HUDEP-2 (cell line): ENCODE data around the gene NDST4.
"Not testable (repeated sequence)": the region's sequence is repeated elsewhere in the genome, so short reads cannot be mapped to it uniquely, and the experiment has no call there.

Source experiments
- DNase-seq, 76 experiments: peaks; one replicate each; lab custom pipeline; 2025; ENCODE audit not compliant: unreplicated experiment in 76 of 76; lab: John Stamatoyannopoulos, UW

The NDST4 gene

DNA sequence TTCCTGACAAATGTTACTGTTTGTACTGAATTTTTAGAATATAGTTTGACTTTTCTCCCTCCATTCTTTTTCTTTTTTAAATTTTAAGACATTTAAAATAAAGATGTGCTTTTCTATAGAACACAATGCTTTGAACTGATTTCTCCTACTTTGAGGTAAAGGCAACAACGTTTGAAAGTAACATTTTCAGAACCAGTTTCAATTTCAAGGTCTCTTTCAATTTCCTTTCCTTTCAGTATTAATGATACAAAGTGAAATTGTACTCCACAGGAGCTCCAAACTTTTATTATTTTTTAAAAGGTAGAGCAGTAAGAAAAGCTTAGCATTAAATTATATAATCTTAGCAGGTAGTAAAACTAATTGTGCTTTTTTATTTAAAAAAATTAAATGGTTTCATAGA, 54.9 kb downstream of the NDST4 start:
- no peak for DNase-seq

DNA sequence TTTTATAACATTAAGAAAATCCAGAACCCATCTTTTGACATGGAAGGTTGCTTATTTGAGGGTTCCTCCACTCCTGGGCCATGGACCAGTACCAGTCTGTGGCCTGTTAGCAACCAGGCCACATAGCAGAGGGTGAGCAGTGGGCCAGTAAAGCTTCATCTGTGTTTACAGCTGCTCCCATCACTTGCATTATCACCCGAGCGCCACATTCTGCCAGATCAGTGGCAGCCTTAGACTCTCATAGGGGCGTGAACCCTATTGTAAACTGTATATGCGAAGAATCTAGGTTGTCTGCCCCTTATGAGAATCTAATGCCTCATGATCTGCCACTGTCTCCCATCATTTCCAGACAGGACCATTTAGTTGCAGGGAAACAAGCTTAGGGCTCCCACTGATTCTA, 58.6 kb downstream of the NDST4 start:
- DNase-seq: no peak

DNA sequence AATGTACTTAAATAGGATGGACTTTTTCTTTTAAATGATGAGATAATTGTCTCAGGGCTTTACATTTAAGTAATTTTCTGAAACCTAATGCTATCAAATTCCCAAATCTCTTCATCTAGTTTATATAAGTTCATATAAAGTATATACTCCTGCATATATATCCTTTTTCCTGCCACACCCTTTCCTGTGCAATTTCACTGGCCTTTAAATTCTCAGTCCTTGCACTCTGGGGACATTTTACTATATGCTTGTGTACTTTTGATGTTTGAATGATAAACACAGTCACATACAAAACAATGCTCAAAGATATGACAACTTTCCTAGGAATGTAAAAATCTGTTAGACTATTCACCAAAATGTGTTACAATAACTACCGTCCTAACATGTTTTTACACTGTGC, 60.1 kb downstream of the NDST4 start:
- DNase-seq: no peak

DNA sequence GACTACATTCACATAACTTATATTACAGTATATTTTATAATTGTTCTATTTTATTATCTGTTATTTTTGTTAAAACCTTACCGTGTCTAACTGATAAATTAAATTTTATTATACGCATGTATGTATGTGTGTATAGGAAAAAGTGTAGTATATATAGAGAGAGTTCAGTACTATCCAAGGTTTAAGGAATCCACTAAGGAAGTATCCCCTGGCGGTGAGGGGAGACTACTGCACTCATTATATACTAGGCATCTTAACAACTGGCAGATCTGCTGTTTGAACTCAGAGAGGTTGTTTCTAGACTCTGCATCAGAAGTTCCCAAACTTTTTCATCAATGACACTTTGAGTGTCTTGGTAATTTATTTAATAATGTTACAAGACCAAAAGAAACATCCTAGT, 70.9 kb downstream of the NDST4 start:
- DNase-seq: no peak

DNA sequence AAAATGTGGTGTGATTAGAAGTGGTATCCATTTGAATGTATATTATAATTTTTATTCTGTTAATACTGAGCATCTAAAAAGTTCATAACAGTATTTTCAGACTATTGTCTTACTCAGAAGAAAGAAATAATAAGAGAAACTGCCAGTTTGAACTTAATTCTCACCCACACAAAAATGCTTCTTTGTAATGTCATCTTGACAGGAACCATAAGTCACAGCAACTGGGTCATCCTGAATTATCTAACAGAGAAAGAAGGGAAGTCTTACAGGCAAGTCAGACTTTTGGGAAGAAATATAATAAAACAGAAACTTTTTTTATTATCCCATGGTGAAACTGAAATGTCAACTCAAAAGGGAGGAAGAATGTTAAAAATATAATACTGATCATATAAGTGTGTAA, 83.1 kb downstream of the NDST4 start:
- no peak for DNase-seq

DNA sequence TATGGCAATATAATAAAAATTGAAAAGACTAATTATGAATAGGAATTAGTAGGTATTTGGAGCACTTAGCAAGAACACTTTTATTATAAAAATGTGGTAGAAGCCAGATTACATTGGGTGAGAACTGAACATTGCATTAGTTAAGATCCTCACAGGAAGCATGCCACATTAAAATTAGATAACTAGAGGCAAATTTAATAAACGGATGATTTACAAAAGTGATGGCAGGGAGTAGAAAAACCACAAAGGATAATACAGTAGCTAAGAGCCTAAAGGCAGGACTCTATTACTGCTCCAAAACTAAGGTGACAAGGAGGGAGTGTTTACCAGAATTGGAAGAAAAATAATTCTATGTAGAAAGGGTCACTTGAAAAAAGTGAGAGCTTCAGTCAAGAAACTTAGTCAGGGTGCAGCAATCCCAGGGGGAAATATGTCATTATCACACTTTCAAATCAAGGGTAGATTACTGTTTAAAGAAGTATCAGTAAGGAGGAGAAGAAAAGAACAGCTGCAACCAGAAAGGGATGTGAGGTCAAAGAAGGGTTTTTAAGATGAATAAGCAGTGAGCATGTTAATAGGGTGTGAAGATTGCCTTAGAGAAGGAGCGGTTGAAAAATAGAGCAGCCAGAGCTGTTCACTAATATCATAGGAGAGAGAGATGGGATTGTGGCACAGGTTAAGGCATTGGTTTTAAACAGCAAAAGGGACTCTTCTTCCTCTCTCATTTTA, 84.6 kb downstream of the NDST4 start:
- no peak for DNase-seq

DNA sequence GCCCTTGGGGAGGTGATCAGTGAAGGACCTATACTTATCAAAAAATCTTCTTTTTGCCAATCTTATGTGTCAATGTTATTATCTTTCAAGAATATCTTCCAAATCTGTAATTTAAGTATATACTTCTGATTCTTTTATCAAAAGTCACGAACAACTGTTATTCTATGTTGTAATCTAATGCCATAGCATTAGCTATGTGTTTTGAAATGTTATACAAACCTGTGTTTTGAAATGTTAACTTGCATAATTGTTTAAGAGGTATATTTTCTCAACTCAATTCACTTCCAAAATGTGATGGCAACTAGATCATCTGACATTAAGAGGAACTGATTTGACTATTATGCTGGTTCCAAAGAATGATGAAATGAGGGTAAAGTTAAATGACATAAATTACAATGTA, 113.5 kb downstream of the NDST4 start:
- no peak for DNase-seq

DNA sequence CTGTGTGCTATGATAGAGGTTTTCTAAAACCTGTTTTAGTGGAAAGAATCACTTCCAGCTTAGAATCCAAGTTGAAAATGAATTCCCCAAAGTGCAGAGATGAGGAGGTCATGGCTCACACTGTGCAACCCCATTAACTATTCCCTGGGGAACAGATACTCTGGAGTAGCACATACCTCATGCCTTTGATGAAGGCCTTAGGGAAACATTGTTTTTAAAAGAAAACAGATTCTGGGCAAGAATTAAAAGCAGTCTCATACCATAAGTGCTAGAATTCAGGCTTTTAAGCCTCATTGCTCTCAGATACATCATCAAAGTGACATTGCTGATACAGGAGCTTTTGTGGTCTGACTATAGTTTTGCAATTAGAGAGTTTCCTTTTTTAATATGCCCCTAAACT, 115.1 kb downstream of the NDST4 start:
- no peak for DNase-seq

DNA sequence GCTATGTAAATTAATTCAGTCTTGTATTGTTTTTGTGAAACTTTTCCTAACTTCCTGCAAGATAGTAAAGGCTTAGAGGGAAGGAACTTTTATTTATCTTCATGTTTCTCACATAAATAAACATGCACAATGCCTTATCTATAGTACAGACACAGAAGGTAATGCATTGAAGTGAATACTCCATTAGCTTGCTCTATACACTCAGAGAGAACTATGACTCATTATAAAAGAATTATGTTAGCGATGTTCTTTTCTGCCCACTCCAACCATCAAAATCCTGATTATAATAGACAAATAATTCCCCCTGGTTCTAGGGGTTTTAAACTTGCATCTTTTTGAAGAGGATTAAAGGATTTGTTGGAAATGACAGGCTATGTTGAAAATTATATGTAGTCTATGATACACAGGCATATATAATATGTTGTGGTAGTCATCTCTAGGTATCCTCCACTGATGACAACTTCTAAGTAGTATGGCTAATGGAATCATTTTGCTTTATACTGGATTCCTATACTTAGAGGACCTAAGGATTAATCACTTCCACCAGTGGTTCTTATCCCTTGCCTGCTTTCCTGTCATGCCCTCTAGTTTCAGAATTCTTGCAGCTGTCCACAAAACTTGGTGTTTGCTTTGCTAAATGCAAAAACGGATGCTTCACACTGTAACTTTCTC, 115.7 kb downstream of the NDST4 start:
- no peak for DNase-seq

DNA sequence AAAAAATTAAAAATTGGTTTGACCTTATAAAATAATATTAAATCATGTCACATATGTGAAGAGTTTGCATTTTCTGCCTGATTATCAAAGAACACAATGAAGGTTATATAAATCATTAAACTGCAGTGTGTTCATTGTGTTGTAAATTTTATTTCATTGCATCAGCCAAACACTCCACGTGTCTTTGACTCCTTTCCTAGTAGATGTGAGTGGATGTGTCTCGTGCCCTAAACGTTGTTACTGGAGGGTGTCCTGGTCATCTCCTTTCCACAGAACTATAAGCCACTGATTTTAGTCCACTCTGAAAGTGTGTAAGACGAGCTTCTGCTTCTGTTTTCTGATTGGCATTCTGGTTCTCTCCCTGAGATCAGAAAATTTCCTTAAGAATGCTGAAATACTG, 127.3 kb downstream of the NDST4 start:
- no peak for DNase-seq

DNA sequence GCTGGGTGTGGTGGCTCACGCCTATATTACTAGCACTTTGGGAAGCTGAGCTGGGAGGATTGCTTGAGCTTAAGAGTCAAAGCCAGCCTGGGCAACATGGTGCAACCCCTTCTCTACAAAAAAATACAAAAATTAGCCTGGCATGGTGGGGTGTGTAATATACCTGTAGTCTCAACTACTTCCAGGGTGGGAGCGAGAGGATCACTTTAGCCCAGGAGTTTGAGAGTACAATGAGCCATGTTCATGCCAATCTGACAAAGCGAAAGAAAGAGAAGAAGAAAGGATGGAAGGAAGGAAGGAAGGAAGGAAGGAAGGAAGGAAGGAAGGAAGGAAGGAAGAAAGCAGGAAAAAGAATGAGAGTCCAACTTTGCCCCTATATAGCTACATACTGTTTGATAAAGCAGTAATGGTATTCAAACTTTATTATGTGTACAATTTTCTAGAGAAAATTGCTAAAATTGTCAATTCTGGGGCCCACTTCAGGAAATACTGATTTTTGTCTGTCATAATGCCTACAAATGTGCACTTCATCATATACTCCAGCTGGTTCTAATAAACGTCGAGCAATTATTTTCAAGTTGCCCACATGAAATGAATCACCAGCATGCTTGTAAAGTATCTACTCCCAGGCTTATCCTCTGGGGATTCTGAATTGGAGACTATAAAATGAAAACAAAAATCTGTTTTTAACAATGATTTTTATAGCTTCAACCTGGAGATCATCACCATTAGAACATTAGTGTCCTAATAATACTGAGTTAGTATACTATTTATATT, 132.3 kb downstream of the NDST4 start:
- no peak for DNase-seq

DNA sequence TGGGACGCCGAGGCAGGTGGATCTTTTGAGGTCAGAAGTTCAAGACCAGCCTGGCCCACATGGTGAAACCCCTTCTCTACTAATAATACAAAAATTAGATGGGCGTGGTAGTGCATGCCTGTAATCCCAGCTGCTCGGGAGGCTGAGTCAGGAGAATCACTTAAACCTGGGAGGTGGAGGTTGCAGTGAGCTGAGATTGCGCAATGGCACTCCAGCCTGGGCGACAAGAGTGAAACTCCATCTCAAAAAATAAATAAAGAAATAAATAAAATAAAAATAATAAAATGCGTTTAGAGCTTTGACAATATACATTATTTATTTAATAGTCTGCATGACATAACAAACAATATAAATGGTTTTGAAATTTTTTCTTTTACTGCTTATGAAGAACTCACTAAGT, 133.0 kb downstream of the NDST4 start:
- DNase-seq: not testable (repeated sequence)

DNA sequence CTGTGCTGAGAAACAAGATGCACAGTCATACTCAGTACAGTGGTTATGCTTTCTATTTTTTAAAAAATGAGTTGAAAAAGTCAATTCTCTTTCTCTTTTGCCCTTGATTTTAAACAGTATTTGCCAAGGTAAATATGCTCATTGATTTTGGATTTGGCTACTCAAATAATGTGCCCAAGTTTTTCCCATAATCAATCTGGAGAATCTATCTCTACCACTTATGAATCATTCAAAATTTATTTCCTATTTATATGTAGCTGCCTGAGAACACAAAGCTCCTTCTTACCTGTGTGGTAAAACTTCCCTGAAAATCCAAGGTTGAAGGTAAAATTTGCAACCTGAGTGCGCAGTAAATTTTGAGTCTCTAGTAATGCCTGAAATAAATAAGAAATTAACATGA, 136.5 kb downstream of the NDST4 start:
- no peak for DNase-seq

DNA sequence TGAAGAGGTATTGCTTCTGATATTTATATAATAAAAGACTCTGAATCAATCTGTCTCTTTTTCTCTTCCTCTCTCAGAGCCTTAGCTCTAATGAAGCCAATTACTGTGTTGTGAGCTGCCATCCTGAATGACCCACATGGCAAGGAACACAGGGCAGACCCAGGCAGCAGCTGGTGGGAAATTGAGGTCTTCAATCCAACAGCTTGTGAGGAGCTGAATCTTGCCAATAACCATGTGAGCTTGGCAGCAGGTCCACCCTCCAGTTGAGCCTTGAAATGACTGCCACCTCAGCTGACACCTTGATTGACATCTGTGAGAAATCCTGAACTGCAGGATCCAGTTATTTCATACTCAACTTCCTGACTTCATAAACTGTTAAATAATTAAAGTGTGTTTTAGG, 149.4 kb downstream of the NDST4 start:
- no peak for DNase-seq

DNA sequence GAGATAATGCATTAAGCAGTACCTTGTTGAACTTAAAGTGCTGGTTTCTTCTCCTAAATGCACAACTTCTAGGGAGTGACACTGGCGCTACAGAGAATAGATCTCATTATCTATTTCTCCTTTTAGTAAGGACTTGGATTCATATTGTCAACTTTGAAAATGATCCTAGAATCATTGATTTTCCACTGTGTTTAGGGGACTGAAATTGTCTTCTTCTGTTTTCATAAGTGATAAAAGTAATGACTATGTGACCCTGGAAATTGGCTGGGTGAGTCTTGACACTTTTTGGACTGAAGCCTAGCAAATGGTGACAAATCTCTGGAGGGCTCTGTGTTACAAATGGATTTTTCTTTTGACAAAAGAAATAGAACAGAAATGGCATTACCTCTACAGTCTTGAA, 167.8 kb downstream of the NDST4 start:
- DNase-seq: no peak

DNA sequence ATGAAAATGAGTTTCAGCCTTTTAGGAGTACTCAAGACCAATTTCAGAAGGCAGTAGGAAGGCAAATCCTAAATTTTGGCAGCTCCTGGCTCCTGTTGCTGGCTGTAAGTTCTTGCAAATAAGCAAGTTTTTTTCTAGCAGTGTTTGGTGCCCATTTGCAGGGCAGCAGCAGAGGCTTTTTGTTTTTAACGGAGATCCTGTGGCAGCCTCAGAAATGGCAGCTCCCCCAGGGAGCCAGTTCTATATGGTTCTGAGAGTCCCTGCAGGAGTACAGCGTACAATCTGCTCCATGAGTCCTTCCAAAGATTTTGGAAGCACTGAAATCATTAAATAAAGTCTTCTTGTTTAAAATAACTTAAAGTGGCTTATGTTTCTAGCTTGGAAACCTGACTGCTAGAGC, 171.9 kb downstream of the NDST4 start:
- no peak for DNase-seq

DNA sequence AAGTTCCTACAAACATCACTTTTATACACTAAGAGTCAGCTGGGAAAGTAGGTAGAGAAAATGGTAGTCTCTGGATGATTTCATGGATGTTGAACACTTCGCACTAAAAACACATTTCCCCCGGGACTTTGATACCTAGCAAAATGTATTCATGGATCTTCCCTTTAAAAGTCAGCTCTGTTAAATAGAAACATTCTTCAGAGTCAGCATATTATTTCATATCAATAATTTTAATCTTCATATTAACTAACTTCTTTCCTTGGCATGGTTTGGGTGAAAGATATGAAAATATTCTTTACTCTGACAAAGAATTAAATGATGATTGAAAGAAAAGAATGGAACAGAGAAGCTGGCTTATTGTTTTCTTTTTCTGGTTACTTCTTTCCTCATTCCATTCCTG, 185.5 kb downstream of the NDST4 start:
- DNase-seq: no peak

DNA sequence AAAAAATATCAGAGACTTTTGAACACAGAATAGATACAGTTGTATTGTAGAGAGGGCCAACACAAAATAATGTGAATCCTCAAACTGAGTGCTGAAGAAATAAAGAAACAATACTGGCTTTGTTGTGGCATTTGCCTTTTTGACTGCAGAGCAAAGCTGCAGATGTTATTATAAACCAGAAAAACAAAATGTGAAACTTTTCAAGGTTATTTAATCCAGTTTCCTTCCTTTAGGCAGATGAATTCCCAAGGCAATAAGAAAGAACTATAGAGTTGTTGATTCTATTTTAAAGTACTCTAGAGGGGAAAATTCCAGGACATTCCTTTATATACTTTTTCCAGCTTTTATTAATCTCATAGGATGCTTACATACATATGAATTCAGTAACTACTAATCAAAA, 186.8 kb downstream of the NDST4 start:
- DNase-seq: no peak

DNA sequence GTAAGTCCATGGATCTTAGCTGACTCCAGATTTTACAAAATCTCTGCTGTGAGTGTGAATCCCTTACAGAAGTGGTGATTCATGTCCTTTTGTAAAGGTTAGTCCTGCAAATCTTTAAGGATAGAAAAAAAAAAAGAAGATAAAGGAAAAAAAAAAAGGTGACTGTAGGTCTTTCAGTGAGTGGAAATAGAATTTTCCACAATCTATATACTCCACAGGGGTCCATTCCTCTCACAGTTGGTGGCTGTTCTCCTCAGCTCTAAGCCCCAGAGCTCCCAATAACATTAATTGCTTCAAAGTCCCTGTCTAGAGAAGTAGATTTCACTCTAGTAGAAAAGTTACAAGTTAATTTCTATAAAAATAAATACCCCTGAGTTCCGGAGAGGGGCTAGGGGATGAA, 189.1 kb downstream of the NDST4 start:
- DNase-seq: no peak

DNA sequence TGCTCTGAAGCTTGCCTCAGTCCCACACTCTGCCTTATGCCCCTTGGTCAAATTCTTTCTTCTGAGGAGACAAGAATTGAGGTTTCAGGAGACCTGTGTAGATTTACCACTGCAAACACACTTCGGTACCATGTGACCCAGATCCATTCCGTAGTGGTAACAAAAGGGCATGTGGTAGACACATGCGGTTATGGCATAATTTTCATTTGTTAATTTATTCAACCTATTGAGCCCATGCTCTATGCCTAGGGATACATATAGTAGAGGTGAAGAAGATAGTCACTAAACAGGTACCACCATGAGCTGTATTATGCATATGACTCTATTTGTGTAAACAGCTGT, 190.9 kb downstream of the NDST4 start:
- no peak for DNase-seq

DNA sequence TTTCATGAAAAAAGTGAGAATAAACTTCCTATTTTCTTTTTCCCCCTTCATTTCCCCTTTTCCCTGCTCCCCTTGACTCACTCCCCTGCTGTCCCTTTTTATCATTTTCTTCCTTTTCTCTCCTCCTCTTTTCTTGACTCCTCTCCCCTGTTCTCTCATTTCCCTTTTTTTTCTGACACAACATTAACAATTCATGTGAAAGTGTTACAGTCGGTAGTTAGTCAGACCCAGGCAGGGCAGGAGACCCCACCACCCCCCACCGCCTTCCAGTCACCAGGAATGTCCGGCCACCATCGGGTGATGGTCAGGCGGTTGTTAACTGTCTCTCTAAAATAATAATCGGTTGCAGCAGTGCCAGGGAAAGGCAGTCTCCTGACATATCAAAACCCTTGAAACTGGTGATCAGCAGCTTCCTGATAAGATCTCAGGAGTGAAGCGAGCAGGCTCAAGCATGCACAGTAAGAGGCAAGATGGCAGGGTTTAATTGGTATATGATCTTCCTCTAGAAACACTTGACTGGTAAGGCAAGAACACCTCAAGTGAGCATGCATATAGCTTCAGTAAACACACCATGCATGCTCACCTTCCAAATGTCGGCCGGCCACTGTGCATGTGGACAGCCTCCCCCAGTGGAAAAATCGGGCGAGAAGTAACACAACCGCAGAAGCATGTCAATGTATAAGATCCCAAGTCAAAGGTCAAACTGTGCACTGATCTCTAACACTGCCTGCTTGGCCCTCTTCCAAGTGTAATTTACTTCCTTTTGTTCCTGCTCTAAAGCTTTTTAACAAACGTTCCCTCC, 191.4 kb downstream of the NDST4 start:
- DNase-seq: no peak
